VCaP (cell line): ENCODE measurements around the gene CEBPE.

Source experiments
- H3K27ac ChIP-seq: fragments of 450-650 bp; 2 replicates; pipeline ENCODE4 v1.5.1; 2017
- CTCF ChIP-seq: fragments of 450-650 bp; conservative IDR thresholded peaks from 2 replicates; pipeline ENCODE4 v1.5.1; 2017; ENCODE audit warnings: mild to moderate bottlenecking, moderate library complexity

CEBPE gene

GRCh38 chr14:23099212-23099861 is 19.7 kb downstream of the CEBPE start:
- TF ChIP-seq CTCF, result no peak
- no peak overlapping the region for H3K27ac ChIP-seq

DNA sequence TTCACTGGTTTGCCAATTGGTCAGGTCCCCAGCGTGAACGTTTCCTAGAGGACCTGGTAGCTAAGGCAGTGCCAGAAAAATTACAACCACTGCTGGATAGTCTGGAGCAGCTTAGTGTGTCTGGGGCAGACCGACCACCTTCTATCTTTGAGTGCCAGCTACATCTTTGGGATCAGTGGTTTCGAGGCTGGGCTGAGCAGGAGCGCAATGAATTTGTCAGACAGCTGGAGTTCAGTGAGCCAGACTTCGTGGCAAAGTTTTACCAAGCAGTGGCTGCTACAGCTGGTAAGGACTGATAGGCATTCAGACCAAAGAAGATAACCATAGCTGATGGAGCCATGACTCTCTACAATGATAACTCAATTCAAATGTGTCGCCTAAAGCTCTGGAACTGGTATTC is 21.3 kb downstream of the CEBPE start:
- TF ChIP-seq CTCF, result no peak
- H3K27ac ChIP-seq, result no peak overlapping the region

DNA sequence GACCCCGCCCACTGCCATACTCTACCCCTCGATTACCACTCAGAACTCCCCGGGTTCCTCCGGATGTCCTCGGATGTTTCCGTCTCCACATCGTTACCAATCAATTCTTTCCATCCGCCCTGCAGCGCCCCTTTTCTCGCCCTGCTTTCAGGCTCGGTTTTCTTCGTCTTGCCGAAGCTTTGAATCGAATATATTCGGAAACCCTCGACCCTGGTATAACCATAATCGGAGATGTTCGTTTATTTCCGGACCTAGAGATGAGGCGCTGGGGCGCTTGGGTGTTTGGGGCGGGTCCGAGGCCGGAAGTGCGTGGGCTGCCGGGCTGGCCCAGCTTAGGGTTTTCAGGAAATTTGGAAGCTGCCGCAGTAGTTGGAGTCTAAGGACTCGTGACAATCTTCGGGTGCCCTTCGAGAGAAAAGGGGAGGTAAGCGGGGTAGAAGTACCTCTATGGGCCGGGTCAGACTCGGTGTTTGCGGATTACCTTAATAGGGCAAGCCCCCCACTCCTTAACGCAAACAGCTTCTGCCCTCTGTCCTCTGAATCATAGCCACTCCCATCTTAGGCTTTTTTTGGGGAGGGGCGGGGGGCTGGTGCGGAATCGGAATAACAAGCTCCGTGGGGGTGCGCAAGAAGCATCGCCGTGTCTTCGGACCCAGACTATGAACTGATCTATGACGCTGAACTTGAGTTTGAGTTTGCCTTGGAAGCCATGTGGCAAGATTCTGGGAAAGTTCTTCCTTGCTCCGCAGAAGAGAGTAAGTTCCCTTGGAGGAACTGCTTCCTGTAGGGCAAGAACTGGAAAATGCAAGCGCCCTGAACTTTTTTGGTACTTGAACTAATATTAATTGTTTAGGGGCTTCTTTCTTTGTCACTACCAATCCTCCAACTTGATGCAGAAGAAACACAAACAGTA is 23.6 kb downstream of the CEBPE start, which contains the start of gene C14orf119:
C14orf119 (plus strand) TSS at position 310 of the 913 bp plus-strand sequence. CDS start 2,154 bp downstream, outside the sequence.
- no peak for TF ChIP-seq CTCF
- peak within 1 kb of the TSS; percentile 97 for H3K27ac ChIP-seq

DNA sequence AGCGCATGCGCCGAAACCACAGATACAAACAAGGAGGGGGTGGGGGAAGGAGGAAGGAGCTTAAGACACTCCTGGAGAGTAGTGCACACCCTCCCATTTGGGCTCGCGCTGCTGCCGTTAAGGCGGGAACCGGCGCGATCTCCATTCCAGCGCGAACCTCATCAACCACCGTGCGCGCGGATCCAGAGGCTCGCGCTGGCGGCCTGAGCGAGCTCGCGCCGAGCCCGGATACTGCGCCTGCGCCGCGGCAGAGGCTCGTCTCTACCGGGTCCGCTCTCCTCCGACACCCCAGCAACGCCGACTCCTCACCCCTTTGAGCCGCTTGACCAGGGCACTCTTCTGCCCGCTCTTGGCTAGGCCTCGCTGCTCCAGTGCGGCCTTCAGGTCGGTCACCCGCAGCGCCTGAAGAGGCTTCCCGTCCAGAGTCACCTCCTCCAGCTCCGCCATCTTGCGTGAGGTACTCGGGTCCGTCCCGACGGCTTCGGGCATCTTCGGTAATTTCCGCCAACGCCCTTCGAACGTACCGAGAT is 24.3 kb downstream of the CEBPE start, which contains the start of gene ACIN1:
ACIN1 (minus strand) TSS at position 471 of the 530 bp plus-strand sequence; CDS start at position 447, 24 bp downstream.
- TF ChIP-seq CTCF, result no peak
- peak within 1 kb of the TSS; percentile 97 for H3K27ac ChIP-seq

DNA sequence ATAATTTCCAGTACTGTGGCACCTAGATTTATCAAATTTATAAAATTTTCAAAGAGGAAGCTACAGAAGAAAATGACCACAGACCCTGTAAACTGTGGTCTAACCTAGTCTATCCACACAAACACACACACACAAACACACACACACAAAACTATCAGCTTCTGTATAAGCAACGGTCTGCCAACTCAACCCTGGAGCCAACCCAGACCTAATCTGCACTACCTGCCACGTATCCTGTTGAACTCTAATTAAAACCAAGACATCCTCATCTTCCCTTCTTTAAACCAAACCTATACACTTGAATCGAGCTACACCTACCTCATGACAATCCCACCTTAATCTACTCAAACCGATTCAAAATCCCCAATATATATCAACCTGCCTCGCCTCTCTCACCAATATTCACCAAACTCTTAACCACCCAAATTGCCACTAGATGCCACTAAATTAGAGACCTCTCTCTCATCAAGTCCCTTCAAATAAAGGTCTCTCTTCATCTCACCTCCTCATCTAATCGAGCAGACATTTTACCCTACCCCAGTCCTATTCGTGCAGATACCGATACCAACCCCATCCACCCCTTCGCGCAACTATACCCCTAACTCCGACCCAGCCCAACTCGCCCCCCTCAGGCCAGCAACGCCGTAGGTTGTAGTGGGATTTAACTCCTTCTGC is 24.9 kb downstream of the CEBPE start:
- TF ChIP-seq CTCF, result peak; percentile 27; the same call in 1 of the 2 replicates
- H3K27ac ChIP-seq, result peak overlapping the region; percentile 97

- H3K27ac ChIP-seq, result peak overlapping the region; percentile 97
- no peak for TF ChIP-seq CTCF
Observed at GRCh38 chr14:23093526-23093925, 25.5 kb downstream of the CEBPE start.
